NCI-H1417 treated with DMSO at 0.1 percent for 48 hours (cell line): Measurements from ENCODE around the gene CCDC144A.
A peak's percentile ranks its signal among the peaks of the same experiment; 100 is the strongest.
"Not testable (repeated sequence)": the region's sequence is repeated elsewhere in the genome, so short reads cannot be mapped to it uniquely, and the experiment has no call there.

Experiments used
- DNase-seq: peaks from one replicate; lab custom pipeline; 2025; lab: John Stamatoyannopoulos, UW

The CCDC144A gene, protein sequence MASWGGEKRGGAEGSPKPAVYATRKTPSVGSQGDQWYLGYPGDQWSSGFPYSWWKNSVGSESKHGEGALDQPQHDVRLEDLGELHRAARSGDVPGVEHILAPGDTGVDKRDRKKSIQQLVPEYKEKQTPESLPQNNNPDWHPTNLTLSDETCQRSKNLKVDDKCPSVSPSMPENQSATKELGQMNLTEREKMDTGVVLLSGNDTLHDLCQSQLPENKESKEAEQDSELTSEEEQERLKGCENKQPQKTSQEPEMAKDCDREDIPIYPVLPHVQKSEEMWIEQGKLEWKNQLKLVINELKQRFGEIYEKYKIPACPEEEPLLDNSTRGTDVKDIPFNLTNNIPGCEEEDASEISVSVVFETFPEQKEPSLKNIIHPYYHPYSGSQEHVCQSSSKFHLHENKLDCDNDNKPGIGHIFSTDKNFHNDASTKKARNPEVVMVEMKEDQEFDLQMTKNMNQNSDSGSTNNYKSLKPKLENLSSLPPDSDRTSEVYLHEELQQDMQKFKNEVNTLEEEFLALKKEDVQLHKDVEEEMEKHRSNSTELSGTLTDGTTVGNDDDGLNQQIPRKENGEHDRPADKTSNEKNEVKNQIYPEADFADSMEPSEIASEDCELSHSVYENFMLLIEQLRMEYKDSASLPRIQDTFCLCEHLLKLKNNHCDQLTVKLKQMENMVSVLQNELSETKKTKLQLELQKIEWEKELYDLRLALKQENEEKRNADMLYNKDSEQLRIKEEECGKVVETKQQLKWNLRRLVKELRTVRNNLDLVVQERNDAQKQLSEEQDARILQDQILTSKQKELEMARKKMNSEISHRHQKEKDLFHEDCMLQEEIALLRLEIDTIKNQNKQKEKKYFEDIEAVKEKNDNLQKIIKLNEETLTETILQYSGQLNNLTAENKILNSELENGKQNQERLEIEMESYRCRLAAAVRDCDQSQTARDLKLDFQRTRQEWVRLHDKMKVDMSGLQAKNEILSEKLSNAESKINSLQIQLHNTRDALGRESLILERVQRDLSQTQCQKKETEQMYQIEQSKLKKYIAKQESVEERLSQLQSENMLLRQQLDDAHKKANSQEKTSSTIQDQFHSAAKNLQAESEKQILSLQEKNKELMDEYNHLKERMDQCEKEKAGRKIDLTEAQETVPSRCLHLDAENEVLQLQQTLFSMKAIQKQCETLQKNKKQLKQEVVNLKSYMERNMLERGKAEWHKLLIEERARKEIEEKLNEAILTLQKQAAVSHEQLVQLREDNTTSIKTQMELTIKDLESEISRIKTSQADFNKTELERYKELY (N-terminal part only)

DNA sequence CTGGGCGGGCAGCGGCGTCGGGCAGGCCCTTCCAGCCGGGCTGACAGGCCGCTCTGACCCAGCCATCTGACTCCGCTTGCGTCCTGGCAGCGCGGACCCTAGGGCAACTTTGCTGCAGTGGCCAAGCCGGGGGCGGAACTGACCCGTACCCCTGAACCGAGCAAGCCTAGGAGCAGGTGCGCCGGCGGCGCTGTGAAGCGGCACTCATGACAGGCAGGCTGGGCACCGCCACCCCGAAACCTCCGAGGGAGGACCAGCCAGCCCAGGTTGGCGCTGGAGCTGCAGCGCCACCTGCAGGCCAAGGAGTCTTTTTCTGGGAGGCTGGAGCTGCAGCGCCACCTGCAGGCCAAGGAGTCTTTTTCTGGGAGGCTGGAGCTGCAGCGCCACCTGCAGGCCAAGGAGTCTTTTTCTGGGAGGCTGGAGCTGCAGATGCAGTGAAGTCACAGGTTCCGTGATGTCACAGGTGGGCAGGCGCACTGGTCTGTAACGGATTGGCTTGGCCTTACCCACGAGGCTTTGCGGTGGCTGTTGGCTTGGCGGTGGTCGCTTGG lies at the start of gene CCDC144A:
TSS of gene CCDC144A (plus strand) at position 511 of the 551 bp plus-strand sequence. CDS start 160 bp downstream, outside the sequence.
- not testable (repeated sequence) for DNase-seq

DNA sequence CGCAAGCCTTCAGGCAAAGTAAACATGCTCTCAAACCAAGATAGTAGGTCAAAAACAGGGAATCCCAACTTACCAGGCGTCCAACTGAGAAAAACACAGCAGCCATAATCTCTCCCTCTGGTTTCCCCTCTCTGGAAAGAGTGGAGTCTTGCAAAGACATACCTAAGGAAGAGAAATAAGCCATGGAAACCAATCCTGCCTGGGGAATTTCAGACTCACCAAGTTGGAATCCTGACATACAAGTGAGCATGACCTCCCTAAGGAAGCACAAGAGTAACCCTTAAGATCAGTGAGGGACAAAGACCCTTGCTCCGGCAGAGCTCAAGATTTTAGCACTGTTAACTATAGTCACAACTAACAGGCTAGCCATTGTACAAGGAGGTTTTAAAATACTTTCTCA lies 40.5 kb upstream of the CCDC144A start:
- no peak for DNase-seq

DNA sequence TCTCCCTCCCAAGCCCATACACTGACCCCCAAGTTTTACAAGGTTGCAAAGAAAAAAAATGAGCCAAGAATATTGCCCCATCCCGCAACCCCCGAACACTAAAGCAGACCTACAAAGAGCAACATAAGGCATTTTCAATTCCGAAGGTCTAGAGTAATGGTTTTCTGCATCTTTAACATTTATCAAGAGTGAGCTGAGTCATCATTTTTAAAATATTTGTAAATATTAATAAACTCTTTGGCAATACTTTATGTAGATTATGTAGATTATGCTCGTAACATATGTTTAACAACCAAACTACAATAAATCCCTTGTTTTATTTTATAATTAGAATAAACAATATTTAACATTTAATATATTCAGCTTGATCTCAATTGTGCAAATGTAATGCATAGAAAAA lies 37.8 kb upstream of the CCDC144A start:
- no peak for DNase-seq

DNA sequence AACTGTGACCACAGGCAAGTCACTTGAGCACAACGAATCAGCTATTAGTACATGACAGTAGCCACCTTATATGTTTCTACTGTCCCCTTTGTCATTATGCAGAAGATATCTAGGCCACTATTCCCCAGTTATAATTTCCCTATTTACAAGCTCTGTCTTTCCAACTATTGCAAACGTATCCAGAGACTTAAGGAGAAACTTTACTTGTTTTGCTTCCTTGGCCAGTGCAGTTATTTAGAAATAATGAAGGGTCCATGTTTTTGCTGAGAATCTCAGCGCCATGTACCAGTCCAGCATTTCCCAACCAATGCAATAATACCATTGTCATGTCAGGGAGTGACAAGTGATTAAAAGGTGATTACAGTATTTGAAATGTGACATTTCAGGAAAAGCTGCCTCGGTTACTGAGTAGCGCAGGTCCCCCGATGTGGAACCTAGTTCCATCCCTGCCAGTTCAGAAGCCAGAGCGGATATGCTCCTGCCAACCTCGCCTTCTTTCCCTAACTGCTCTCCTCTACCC lies 37.1 kb upstream of the CCDC144A start:
- no peak for DNase-seq

DNA sequence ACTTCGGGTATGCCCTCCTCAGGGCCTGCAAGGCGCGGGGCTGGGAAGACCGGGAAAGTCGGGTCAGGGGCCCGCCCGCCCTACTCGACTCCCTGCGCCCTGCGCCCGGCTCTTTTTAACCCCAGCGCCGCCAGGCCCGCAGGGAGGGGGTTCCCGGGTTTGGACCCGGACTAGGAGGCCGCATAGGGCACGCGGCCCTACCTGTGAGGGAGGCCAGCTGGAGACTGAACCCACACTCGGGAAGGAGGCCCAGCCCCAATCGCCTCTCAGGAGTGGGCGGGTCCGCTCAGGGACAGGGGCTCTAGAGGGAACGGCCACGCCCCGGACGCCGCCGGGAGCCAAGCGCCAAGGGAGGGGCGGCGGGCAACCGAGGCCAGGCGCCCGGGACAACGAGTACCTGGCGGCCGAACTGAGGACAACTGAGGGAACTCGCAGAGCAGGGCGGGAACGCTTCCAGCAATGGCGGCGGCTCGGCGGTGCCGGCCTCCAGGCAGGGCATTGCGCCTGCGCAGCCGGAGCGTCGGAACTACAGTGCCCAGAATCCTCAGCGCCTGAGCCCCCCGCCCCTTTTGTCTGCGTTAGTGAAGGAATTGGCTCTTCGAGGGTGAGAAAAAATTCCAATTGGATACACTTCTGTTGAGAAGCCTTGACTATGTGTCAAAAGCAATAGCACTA lies 36.5 kb upstream of the CCDC144A start, which contains the start of gene ZNF624:
TSS of gene ZNF624 (minus strand) at position 484 of the 675 bp plus-strand sequence.
- peak; percentile 36 for DNase-seq

DNA sequence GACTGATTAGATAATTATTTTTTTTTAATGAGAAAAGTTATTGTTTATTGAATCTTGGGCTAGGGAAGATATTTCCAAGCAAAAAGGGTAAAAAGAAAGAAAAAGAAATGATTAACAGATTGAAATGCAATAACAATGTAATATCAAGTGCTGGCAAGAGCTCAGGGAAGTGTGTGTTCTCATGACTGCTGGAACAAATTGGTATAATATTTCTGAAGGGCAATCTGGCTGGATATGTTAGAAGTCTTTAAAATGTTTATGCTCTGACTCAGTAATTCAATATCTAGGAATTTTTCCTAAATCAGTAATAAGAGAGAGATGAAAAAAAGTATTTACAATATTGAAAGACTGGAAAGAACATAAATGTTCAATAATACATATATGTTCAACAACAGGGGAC lies 28.8 kb upstream of the CCDC144A start:
- no peak for DNase-seq

DNA sequence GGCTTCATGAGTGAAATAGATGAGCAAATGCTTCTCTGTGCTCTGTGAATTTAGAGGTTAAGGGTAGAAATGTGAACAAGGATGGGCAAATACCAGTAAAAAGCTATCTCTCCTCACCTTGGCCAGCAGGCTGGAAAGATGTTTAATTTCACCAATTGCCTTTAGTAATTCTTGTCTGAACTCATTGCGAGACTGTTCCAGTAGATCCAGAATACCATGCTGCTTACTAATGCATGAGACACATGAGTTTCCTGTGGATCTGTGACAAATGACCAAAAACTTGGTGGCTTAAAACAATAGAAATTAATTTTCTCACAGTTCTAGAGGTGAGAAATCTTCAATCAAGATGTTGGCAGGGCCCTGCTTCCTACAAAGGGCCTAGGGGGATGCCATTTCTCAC lies 27.1 kb upstream of the CCDC144A start:
- no peak for DNase-seq

DNA sequence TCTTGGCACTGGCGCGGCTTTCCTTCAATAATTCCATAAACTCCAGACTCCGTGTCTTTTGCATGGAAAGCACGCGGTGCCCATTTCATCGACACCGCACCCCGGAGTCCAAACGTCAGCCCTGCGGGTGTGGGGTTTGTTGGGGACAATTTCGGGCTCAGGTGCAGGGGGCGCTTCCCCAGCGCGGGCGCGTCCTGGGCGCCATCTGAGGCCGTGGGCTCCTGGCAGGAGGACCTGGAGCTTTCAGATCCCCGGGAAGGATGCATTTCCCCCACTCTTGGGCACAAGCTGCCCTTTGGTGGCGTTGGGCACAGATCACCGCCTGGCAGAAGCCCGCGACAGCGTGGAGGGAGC lies 23.5 kb upstream of the CCDC144A start:
- DNase-seq, result not testable (repeated sequence)

DNA sequence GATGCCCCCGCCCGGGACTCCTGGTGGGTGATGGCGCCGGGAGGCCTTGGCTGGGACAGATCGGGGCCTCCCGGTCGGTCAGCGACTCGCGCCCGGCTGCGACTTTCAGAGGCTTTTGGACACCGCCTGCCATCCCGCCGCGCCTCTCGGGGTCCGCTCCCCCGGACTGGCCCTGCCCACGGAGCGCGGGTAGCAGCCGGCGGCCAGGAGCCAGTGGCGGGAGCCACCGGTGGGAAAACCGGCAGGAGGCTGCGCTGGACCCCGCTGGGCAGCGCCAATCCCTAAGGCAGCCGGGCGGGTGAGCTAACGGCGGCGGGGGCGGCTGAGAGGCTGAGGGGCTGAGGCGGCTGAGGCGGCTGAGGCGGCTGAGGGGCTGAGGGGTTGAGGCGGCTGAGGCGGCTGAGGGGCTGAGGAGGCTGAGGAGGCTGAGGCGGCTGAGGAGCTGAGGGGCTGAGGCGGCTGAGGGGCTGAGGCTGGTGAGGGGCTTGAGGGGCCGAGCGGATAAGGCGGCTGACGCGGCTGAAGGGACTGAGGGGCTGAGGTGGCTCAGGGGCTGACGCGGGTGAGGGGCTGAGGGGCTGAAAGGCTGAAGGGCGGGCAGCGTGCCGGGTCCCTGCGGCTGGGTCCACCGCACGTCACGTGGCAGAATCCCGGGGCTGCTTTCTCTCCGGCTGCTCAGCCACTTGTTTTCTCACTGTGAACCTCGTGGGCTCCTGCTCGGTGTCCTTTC lies 23.0 kb upstream of the CCDC144A start:
- DNase-seq, result not testable (repeated sequence)

DNA sequence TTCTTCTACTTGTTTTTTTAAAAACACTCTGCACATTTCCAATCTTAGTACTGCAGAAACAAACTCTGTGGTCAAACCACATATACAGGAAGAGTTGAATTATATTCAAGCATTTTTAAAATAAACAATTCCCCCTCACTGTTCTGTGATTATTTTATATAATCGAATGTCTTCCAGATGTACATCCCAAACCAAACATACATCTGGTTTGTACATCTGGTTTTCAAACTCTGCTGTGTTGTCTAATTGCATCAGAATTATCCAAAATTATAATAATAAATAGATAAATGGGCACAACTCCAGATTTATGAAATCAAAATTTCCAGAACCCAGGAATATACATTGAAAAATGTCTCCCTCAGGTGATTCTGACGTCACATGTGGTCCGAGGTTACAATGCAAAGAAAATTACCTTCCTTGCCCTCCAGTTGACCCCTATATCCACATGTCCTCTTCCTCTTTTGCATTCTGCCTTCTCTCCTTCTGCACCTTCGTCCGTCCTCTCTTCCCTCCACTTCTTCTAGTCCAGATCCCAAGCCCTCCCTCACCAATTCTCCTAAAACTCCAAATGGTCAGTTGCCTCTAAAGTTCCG lies 13.3 kb upstream of the CCDC144A start:
- no peak for DNase-seq

DNA sequence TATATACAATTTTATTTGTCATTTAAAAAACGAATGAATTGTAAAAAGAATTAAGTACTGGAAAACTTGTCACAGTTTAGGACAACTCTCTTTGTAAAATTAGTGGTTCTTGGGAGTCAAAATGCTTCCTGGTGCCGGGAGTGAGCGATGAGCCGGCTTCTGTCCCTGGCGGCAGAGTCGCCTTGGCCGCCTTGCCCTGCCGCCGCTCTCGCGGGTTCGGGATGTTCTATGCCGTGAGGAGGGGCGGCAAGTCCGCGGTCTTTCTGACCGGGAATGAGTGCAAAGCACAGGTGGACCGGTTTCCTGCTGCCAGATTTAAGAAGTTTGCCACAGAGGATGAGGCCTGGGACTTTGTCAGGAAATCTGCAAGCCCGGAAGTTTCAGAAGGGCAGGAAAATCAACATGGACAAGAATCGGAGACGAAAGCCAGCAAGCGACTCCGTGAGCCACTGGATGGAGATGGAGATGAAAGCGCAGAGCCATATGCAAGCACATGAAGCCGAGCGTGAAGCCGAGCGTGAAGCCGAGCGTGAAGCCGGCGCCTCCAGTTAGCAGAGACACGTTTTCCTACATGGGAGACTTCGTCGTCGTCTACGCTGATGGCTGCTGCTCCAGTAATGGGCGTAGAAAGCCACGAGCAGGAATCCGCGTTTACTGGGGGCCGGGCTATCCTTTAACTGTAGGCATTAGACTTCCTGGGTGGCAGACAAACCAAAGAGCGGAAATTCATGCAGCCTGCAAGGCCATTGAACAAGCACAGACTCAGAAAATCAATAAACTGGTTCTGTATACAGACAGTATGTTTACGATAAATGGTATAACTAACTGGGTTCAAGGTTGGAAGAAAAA lies 6.5 kb upstream of the CCDC144A start:
- DNase-seq, result not testable (repeated sequence)

DNA sequence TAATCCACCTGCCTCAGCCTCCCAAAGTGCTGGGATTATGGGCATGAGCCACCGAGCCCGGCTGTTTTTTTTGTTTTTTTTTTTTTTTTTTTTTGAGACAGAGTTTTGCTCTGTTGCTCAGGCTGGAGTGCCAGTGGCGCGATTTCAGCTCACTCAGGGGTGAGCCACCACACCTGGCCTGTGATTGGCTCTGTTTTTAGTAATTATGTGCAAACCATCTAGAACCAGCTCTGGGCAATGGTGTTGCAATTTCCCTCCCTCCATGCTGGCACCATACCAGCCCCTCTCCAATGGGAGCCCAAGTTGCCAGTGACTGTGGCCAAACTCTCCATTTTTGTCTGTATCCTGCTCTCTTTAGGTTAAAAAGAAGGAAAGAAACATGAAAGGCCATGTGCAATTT lies 4.0 kb upstream of the CCDC144A start:
- DNase-seq, result not testable (repeated sequence)

DNA sequence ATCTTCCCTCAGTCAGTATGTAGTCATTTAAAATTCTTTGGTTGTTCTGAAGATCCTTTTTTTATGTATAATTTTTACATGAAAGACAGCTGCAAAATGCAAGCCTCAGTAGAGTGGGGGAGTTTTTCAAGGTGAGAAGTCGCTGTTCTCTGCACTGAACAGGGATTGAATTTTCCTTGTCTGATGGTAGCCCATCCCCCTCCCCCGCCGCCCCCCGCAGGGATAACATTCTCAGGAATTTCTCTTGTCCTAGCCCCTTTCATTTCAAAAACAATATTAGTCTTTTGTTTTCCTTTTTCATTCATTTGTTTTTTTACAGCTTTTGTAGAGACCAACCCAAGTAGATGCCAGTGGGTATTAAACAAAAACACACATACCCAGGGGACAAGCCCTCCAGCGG lies 2.9 kb upstream of the CCDC144A start:
- DNase-seq, result not testable (repeated sequence)

DNA sequence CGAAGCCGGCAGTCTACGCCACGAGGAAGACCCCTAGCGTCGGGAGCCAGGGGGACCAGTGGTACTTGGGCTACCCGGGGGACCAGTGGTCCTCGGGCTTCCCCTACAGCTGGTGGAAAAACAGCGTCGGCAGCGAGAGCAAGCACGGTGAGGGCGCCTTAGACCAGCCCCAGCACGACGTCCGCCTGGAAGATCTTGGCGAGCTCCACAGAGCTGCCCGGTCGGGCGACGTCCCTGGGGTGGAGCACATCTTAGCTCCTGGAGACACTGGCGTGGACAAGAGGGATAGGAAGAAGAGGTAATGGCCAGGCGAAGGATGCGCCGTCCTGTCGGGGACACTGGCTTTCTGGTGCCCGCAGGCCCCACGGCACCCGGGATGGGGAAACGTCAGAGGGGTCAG lies 406 bp downstream of the CCDC144A start:
- not testable (repeated sequence) for DNase-seq

DNA sequence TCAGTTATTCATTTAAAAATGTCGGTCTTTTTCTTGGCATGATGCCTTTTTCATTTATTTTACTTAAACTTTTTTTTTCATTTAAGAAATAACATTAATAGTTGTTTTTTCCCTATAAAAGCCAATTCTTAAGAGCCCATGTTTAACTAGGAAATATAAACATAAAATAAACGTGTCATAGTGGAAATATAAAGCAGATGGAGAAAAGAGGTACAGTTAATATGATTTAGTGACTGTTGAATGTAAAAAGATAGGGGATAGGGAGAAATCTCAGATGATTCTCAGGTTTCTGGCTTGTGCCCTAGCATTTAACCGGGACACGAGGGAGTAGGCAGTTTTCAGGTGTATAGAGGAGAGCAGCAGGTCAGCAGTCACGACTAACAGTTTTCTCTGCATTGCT lies 7.6 kb downstream of the CCDC144A start:
- DNase-seq, result not testable (repeated sequence)

DNA sequence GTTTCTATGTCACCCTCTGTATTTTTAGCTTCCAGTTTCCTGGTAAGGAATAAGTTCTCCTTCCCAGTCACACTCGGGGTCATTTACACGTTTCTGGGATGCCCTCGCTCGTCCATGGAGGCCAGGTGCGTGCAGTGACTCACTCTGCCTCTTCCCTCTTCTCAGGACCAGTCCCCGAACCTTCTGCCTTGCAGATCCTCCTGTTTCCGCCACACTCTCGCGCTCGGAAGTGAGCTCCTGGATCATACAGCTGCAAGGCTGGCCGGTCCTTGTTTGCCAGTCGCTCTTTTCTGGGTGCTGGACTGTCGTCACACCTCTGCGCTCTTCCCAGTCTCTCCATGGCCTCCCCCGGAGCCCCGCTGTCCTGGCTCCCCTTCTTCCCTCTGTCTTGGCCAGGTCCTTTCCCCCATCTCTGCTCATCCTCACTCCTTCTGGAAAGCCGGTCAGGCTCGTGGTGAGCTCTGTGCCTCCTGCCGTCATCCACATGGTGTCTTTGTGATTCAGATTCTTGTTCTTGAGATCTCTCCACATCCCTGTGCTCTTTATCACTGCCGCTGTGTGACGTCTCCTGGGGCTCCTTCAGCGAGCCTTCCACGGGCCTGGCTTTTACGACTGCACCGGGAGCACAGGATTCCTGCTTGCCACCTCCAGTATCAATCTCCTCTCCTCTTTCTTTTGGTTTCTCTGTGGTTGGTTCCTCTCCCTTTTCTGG lies 55.6 kb downstream of the CCDC144A start:
- DNase-seq, result not testable (repeated sequence)

DNA sequence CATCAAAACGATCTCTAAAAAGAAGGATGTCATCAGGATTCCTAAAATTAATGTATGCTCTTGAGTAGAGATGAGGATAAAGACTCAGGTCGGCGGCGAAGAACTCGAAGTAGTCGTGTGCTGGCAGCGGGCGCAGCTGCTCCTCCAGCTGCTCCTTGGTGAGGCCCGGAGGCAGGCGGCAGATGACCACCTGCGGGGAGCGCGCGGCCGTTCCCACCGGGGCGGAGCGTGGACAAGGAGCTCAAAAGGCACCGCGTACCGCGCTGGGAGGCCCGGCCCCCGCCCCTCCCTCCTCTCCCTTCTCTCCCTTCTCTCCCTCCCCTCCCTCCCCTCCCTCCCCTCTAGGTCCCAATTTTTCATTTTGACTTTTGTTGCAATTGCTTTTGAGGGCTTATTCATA lies 56.5 kb downstream of the CCDC144A start:
- not testable (repeated sequence) for DNase-seq

DNA sequence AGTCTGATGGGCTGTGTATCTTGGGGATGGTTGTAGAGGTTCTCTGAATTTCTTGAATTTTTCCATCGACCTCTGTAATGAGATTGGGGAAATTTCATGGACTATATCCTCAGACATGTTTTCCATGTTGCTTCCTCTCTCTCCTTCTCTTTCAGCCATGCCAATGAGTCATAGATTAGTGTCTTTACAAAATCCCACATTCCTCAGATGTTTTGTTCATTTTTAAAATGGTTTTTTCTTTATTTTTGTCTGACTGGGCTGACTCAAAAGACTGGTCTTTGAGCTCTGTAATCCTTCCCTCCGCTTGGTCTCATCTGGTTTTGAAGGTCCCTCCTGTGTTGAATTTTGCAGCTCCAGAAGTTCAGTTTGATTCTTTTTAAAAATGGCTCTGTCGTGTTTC lies 60.5 kb downstream of the CCDC144A start:
- DNase-seq, result not testable (repeated sequence)
